ENCODE data around the gene TPRG1L. TPM values are rescaled to one million over a fixed set of nuclear protein-coding genes. Genes with fewer than 3 reads are reported as not detected.

Gene TPRG1L
- total RNA-seq, 6 experiments from 2014 or later: 51.8 to 63.5 (median 58.0) TPM

DNA sequence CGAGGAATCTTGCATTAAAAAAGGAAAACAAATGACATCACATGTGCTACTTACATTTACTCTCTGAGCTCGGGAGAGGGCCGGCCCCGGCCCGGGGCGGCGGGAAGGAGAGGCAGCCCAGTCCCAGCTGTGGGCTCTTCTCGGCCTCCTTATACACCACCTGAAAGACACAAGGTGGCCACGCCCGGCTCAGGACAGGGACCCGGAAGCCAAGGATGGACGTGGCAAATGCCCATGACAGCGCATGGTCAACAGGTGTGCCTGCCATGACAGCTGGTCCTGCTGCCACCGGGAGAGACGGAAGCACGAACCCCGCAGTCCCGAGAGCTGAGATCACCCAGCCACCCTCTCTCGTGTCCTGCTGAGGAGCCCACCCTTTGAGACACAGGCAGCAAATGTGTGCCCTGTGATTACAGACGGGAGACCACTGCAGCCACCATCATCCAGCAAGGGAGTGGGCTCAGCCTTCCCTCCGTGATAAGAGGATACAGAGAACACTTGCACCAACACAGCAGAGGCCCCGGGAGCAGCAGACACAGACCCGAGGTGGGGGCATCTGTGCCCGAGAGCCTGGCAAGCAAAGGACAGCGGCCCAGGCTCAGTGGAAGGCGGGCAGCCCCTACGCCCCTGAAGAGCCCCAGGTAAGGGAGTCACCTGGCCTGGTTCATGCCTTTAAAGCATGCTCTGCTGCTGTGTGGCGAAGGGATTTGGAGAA lies 8.7 kb downstream of the TPRG1L start:
- Mint-ChIP-seq H3K36me3 (ENCODE audit: low read depth) (peaks cover 7% of the 10 kb centered on the region; the same call in 1 of the 2 replicates), H3K27ac (no peak overlapping the region), H3K9me3 (no peaks in the 10 kb centered on the region), H3K4me3 (no peak overlapping the region), H3K27me3 (ENCODE audit: insufficient read depth) (no peaks in the 10 kb centered on the region; the same call in none of the 2 replicates), H3K4me1 (ENCODE audit: low read depth) (no peaks in the 10 kb centered on the region)
- no peak for DNase-seq
- TF ChIP-seq, protein P1, sequence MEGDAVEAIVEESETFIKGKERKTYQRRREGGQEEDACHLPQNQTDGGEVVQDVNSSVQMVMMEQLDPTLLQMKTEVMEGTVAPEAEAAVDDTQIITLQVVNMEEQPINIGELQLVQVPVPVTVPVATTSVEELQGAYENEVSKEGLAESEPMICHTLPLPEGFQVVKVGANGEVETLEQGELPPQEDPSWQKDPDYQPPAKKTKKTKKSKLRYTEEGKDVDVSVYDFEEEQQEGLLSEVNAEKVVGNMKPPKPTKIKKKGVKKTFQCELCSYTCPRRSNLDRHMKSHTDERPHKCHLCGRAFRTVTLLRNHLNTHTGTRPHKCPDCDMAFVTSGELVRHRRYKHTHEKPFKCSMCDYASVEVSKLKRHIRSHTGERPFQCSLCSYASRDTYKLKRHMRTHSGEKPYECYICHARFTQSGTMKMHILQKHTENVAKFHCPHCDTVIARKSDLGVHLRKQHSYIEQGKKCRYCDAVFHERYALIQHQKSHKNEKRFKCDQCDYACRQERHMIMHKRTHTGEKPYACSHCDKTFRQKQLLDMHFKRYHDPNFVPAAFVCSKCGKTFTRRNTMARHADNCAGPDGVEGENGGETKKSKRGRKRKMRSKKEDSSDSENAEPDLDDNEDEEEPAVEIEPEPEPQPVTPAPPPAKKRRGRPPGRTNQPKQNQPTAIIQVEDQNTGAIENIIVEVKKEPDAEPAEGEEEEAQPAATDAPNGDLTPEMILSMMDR (IDR thresholded peaks at IDR 0.05): no peak

DNA sequence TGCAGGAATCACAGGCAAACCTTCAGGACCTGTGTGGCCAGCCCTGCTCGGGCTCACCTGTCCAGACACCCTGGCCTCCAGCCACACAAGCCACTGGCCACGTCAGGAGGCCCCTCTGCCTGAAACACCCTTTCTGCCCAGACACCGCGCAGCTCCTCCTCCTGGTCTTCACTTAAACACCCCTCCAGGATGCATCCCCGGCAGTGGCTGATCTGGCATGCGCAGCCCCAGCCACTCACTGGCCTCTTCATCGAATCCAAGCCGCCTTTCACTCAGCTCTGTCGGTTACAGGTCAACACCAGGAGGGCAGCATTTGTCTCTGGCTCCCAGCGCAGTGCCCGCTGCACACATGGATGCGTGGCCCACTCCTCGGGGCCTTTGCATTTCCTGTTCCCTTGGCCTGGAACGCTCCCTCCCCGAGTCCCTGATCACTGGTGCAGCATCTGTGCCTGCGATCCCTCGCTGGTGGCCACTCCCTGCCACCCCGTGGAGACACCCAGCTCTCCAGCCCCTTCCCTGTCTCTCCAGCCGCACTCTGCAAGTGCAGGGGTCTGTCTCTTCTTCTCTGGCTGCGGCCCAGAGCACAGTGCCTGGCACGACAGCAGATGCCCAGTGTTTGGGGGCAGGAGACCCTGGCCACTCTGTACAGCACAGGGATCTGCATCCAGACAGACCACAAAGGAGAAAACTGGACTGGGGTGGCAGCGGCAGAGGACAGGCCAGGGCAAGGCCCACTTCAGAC lies 9.4 kb downstream of the TPRG1L start:
- TF ChIP-seq, protein P1 (IDR thresholded peaks at IDR 0.05): no peak
- no peak overlapping the region for H3K27ac Mint-ChIP-seq
- H3K27me3 Mint-ChIP-seq (ENCODE audit: insufficient read depth): no peaks in the 10 kb centered on the region; the same call in none of the 2 replicates
- peaks cover 7% of the 10 kb centered on the region; the same call in 1 of the 2 replicates for H3K36me3 Mint-ChIP-seq (ENCODE audit: low read depth)
- H3K4me1 Mint-ChIP-seq (ENCODE audit: low read depth): no peaks in the 10 kb centered on the region
- DNase-seq: no peak
- H3K4me3 Mint-ChIP-seq: no peak overlapping the region
- H3K9me3 Mint-ChIP-seq: no peaks in the 10 kb centered on the region

DNA sequence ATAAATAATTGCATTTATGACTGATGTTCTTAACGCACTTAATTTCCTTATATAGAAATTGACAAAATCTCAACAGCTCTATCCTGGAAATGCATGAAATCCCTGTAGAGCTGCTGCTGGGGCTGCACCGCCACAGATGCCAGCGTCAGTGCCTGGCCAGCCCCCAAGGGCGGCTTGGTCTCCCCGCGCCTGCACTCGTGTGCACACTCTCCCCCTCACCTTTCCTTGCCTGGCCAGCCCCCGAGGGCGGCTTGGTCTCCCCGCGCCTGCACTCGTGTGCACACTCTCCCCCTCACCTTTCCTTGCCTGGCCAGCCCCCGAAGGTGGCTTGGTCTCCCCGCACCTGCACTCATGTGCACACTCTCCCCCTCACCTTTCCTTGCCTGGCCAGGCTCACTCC lies 11.3 kb downstream of the TPRG1L start:
- DNase-seq: no peak
- no peaks in the 10 kb centered on the region for H3K4me1 Mint-ChIP-seq (ENCODE audit: low read depth)
- H3K9me3 Mint-ChIP-seq: no peaks in the 10 kb centered on the region
- H3K27me3 Mint-ChIP-seq (ENCODE audit: insufficient read depth): no peaks in the 10 kb centered on the region
- no peak overlapping the region for H3K27ac Mint-ChIP-seq
- no peak overlapping the region for H3K4me3 Mint-ChIP-seq
- TF ChIP-seq, protein P1 (IDR thresholded peaks at IDR 0.05): no peak
- peaks cover 7% of the 10 kb centered on the region; the same call in 1 of the 2 replicates for H3K36me3 Mint-ChIP-seq (ENCODE audit: low read depth)

DNA sequence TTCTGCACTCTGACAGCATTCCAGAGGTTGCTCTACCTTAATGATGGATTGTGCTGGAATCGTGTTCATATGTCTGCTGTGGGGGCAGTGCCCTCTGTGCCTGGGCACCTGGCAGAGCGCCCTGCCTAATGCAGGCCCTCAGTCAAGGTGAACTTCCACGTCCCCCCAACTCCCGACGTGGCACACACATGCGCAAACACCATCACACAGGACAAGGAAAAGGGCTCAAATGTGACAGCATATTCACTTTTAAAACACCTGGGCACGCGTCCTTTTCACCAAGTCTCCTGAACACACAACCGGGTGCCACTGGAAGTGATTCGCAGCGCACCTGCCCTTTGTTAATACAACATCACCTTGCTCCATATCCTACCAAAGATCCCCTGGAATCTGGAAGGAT lies 11.7 kb downstream of the TPRG1L start:
- Mint-ChIP-seq H3K4me1 (ENCODE audit: low read depth) (no peaks in the 10 kb centered on the region), H3K36me3 (ENCODE audit: low read depth) (peaks cover 7% of the 10 kb centered on the region; the same call in 1 of the 2 replicates), H3K27ac (no peak overlapping the region), H3K9me3 (no peaks in the 10 kb centered on the region), H3K4me3 (no peak overlapping the region), H3K27me3 (ENCODE audit: insufficient read depth) (no peaks in the 10 kb centered on the region)
- TF ChIP-seq, protein P1 (IDR thresholded peaks at IDR 0.05): no peak
- DNase-seq: no peak

DNA sequence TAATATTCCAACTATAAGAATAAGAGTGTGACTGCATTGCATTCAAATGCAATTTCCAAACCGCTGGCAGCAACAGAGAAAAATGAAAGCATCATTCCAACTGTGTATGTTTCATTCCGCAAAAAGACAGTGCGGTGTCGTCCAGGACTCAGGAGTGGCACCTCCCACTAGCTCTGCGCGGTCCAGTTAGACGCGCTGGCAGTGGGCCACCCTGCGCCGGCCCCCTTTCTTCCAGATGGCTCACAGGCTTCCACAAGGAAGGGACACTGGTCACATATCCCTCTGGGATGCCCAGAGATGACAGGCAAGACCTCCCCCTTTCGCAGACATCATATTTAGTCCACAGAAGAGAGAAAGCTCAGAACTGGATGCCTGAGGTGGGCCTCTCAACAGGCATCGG lies 13.2 kb downstream of the TPRG1L start:
- H3K4me3 Mint-ChIP-seq: no peak overlapping the region
- H3K9me3 Mint-ChIP-seq: no peaks in the 10 kb centered on the region
- no peak overlapping the region for H3K27ac Mint-ChIP-seq
- H3K27me3 Mint-ChIP-seq (ENCODE audit: insufficient read depth): no peaks in the 10 kb centered on the region
- DNase-seq: no peak
- no peaks in the 10 kb centered on the region for H3K4me1 Mint-ChIP-seq (ENCODE audit: low read depth)
- H3K36me3 Mint-ChIP-seq (ENCODE audit: low read depth): peaks cover 7% of the 10 kb centered on the region; the same call in 1 of the 2 replicates
- TF ChIP-seq, protein P1 (IDR thresholded peaks at IDR 0.05): no peak
